Ishikawa (cell line): ENCODE measurements around the gene NMUR1.

Source experiments
- CEBPB ChIP-seq: IDR thresholded peaks from 2 replicates; pipeline ENCODE4 v1.6.1; 2012
- RAD21 ChIP-seq: IDR thresholded peaks from 2 replicates; pipeline ENCODE4 v1.6.1; 2012; ENCODE audit warnings: low read depth
- TAF1 ChIP-seq: IDR thresholded peaks from 2 replicates; pipeline ENCODE4 v1.6.1; 2012; ENCODE audit warnings: low read depth, mild to moderate bottlenecking

GRCh38 chr2:231567159-231567558, 36.9 kb upstream of the NMUR1 start:
- no peak for TF ChIP-seq CEBPB
- TF ChIP-seq TAF1: no peak
- no peak for TF ChIP-seq RAD21
